Neuronal stem cell (in vitro differentiated cells): ENCODE measurements around the gene ZNF658. TPM values are rescaled to one million over a fixed set of nuclear protein-coding genes. Genes with fewer than 3 reads are reported as not detected.

Experiments used
- small RNA-seq: library from polyadenylated mRNA; stranded (forward); fragments of <200 nt; extraction: miRNeasy Mini kit (QIAGEN cat#:217004); gene quantifications from one replicate; pipeline ENCODE3, GENCODE V24; 2013; ENCODE audit not compliant: insufficient read depth

Gene ZNF658

Small RNA genes lying within 50 kb of the gene (small RNA-seq; reads per million reads assigned to genes)
- not detected for gene AL353770.2
